SK-N-MC (cell line): ENCODE measurements around the gene GPR152.

ENCODE experiments used
- DNase-seq: peaks from one replicate; pipeline ENCODE4 v3.0.0-alpha.2; 2011; ENCODE audit warnings: low read depth, low spot score
- H3K27ac ChIP-seq: fragments of 200-600 bp; sonication (generic); 2 replicates; pipeline ENCODE4 v1.5.1; 2016; ENCODE audit warnings: mixed run types
- H3K36me3 ChIP-seq: fragments of 200-600 bp; sonication (generic); 2 replicates; pipeline ENCODE4 v1.6.1; 2017; ENCODE audit warnings: antibody characterized with exemption, low read length, mixed read lengths; ENCODE audit not compliant: insufficient read depth
- H3K4me3 ChIP-seq: fragments of 200-600 bp; sonication (generic); 2 replicates; pipeline ENCODE4 v1.5.1; 2016
- H3K9ac ChIP-seq: fragments of 200-600 bp; sonication (generic); 2 replicates; pipeline ENCODE4 v1.8.0; 2017; ENCODE audit warnings: mixed run types, mixed read lengths; ENCODE audit not compliant: insufficient read length
- H3K9me3 ChIP-seq: fragments of 200-600 bp; sonication (generic); 2 replicates; pipeline ENCODE4 v1.6.1; 2017; ENCODE audit warnings: low read depth, mild to moderate bottlenecking, antibody characterized with exemption, low read length, moderate library complexity, mixed read lengths
- EZH2 ChIP-seq: fragments of 200-600 bp; sonication (generic); IDR thresholded peaks from one replicate; pipeline ENCODE4 v1.6.1; 2017; ENCODE audit warnings: antibody characterized with exemption
- FOXP2 ChIP-seq: optimal IDR thresholded peaks from 2 replicates; pipeline ENCODE3; 2011; ENCODE audit warnings: mild to moderate bottlenecking, moderate library complexity; ENCODE audit not compliant: insufficient read depth; ENCODE audit errors: extremely low read length, control extremely low read depth
- POLR2AphosphoS5 ChIP-seq: IDR thresholded peaks from 2 replicates; pipeline ENCODE4 v1.6.1; 2012; ENCODE audit warnings: mild to moderate bottlenecking, low read depth, low read length, borderline replicate concordance

Gene GPR152

GRCh38 chr11:67423891-67424613 is 28.5 kb downstream of the GPR152 start:
- Histone ChIP-seq H3K36me3 (no peaks in the 10 kb centered on the region), H3K9me3 (no peaks in the 10 kb centered on the region), H3K4me3 (no peak overlapping the region), H3K27ac (no peak overlapping the region), H3K9ac (no peak overlapping the region)
- TF ChIP-seq POLR2AphosphoS5 (no peak), EZH2 (no peak), FOXP2 (no peak)
- no peak for DNase-seq

GRCh38 chr11:67423466-67423865 is 29.1 kb downstream of the GPR152 start:
- Histone ChIP-seq H3K27ac (no peak overlapping the region), H3K9ac (no peak overlapping the region), H3K4me3 (no peak overlapping the region), H3K36me3 (no peaks in the 10 kb centered on the region), H3K9me3 (no peaks in the 10 kb centered on the region)
- no peak for DNase-seq
- TF ChIP-seq FOXP2 (no peak), POLR2AphosphoS5 (no peak), EZH2 (no peak)

GRCh38 chr11:67422891-67423290 is 29.6 kb downstream of the GPR152 start:
- no peak for DNase-seq
- Histone ChIP-seq H3K4me3 (no peak overlapping the region), H3K9me3 (no peaks in the 10 kb centered on the region), H3K27ac (no peak overlapping the region), H3K36me3 (no peaks in the 10 kb centered on the region), H3K9ac (no peak overlapping the region)
- TF ChIP-seq FOXP2 (no peak), POLR2AphosphoS5 (no peak), EZH2 (no peak)

GRCh38 chr11:67421430-67422031 is 31.0 kb downstream of the GPR152 start:
- no peak for DNase-seq
- peak overlapping the region; percentile 42 for H3K4me3 ChIP-seq
- no peak overlapping the region for H3K9ac ChIP-seq
- TF ChIP-seq EZH2 (no peak), FOXP2 (no peak), POLR2AphosphoS5 (no peak; the same call in 1 of the 2 replicates)
- H3K27ac ChIP-seq, result no peak overlapping the region
- H3K9me3 ChIP-seq, result no peaks in the 10 kb centered on the region
- no peaks in the 10 kb centered on the region for H3K36me3 ChIP-seq

DNA sequence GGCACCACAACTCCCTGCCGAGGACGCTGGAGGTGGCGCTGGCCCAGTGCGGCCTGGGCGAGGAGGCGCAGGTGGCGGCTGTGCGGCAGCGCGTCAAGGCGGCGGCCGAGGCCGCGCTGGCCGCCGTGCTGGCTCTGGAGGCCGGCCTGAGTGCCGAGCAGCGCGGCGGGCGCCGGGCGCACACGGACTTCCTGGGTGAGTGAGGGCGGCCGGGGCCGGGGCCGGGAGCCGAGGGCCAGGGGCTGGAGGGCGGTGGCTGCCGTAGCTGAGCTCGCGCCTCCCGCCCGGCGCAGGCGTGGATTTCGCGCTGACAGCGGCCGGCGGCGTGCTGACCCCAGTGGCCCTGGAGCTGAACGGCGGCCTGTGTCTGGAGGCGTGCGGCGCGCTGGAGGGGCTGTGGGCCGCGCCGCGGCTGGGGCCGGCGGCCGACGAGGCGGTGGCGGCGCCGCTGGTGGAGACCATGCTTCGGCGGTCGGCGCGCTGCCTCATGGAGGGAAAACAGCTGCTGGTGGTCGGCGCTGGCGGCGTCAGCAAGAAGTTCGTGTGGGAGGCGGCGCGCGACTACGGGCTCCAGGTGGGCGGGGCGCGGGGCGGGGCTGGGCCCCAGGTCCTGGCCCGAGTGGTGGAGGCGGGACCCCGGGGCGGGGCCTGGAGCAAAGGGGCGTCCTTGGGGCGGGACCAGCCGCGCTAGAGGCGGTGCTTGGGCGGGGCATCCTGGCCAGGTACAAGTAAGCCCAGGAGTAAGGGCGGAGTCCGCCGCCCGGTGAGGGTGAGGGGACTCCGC is 31.7 kb downstream of the GPR152 start:
- DNase-seq, result peak; percentile 37
- peak overlapping the region; percentile 66 for H3K9ac ChIP-seq
- H3K36me3 ChIP-seq, result no peaks in the 10 kb centered on the region
- no peaks in the 10 kb centered on the region for H3K9me3 ChIP-seq
- peak overlapping the region; percentile 71; the same call in 1 of the 2 replicates for H3K27ac ChIP-seq
- peak overlapping the region; percentile 67 for H3K4me3 ChIP-seq
- TF ChIP-seq POLR2AphosphoS5 (peak; percentile 65; the same call in 1 of the 2 replicates), EZH2 (no peak), FOXP2 (peak; percentile 81)

DNA sequence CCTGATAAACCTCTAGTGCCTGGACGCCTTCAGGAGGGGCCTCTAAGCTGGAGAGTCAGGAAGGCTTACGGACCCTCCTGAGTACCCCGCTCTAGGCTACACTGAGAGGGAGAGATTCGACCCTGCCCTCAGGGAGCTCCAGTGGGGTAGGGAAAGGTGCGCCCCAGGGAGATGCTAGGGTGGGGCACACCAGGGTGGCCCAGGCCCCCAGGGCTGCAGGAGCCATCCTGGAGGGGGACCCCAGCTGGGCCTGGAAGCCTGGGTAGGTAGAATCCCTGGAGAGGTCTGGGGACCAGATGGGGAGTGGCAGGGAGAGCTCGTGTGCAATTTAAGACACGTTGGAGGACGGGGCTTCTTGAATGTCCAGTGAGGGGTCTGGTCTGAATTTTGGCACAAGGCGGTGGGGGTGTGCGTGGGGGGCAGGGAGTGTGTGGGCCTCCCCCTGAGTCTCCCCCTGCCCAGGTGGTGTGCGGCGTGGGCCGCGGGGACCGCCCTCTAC is 32.3 kb downstream of the GPR152 start:
- H3K27ac ChIP-seq, result no peak overlapping the region
- no peak overlapping the region for H3K9ac ChIP-seq

DNA sequence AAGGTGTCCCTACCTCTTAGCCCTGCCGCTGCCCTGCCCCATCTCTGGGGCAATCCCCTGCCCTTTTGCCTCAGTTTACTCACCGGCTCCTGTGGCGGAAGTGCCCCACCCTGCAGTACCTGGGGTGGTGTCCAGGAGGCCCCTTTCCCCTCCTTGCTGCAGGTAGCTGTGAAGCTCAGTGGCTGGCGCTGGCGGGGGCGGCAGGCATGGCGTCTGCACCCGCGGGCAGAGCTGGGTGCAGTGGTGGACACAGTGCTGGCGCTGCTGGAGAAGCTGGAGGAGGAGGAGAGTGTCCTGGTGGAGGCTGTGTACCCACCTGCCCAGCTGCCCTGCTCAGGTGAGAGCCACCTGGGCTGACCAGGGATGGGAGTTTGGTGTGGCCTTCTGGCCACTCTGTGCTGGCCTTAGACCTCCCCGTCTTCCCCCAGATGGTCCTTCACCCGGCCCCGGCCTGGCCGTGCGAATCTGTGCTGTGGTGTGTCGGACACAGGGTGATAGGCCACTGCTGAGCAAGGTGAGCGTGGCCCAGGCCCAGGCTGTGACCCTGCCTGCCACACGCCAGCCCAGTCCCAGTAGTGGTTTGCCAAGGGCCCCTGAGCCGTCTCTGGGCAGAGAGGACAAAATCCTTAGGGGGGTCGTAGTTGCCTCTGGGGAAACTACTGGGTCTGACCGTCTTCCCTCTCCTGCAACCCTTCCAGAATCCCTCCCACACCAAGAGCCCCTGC is 33.0 kb downstream of the GPR152 start:
- Histone ChIP-seq H3K4me3 (no peak overlapping the region), H3K27ac (no peak overlapping the region), H3K9me3 (no peaks in the 10 kb centered on the region), H3K36me3 (no peaks in the 10 kb centered on the region), H3K9ac (no peak overlapping the region)
- DNase-seq, result no peak
- TF ChIP-seq POLR2AphosphoS5, result no peak

More for the DNA sequence above, 32.3 kb downstream of the GPR152 start:
- no peak for DNase-seq
- no peaks in the 10 kb centered on the region for H3K9me3 ChIP-seq
- no peak for TF ChIP-seq FOXP2
- no peak for TF ChIP-seq EZH2
- no peak for TF ChIP-seq POLR2AphosphoS5
- H3K36me3 ChIP-seq, result no peaks in the 10 kb centered on the region
- H3K4me3 ChIP-seq, result no peak overlapping the region
